AG09309 (cell line): ENCODE results near the gene MICAL3.

ENCODE experiments used
- DNase-seq: peaks from one replicate; pipeline ENCODE4 v3.0.0-alpha.2; 2010; ENCODE audit warnings: low read depth
- H3K4me3 ChIP-seq: 2 replicates; pipeline ENCODE4 v1.5.1; 2011; ENCODE audit warnings: mild to moderate bottlenecking, low read depth, low read length, moderate library complexity; ENCODE audit not compliant: control insufficient read depth
- CTCF ChIP-seq: IDR thresholded peaks from 2 replicates; pipeline ENCODE4 v1.5.1; 2011; ENCODE audit warnings: mild to moderate bottlenecking, low read depth, low read length, inconsistent platforms; ENCODE audit not compliant: insufficient read depth, control insufficient read depth; ENCODE audit errors: missing control alignments

Gene MICAL3

DNA sequence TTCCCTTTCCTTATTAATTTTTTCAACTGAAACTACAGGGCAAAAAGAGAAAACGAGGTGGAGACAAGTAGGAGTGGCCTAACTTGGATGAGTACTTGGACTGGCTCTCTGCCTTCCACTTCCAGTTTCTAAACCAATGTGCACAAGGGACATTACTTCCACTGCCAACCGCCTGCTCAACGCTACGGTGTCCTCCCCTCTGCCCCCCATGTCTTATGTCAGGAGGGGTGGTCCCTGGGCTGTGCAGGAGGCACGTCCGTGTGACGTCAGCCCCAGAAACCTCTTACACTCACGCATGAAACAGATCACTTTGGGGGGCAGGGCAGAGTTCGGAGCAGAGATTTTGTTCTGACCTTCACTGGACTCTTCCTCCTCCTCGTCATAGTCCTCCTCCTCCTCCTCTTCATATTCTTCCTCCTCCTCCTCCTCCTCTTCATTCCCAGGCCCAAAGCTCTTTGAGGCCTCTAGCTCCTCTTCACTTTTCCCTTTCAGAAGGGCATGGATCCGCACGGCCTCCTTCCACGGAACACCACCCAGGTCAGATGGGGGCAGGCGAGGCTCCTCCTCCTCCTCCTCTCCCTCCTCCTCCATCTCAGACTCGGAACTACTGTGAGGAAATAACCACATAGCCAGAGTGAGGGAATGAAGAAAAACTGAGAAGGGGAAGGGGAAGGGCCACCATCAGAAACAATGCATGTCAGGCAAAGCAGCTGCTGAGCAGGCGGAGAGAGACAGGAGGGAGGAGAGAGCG, 192.7 kb downstream of the MICAL3 start:
- TF ChIP-seq CTCF = no peak
- no peak for DNase-seq
- no peak overlapping the region for H3K4me3 ChIP-seq

DNA sequence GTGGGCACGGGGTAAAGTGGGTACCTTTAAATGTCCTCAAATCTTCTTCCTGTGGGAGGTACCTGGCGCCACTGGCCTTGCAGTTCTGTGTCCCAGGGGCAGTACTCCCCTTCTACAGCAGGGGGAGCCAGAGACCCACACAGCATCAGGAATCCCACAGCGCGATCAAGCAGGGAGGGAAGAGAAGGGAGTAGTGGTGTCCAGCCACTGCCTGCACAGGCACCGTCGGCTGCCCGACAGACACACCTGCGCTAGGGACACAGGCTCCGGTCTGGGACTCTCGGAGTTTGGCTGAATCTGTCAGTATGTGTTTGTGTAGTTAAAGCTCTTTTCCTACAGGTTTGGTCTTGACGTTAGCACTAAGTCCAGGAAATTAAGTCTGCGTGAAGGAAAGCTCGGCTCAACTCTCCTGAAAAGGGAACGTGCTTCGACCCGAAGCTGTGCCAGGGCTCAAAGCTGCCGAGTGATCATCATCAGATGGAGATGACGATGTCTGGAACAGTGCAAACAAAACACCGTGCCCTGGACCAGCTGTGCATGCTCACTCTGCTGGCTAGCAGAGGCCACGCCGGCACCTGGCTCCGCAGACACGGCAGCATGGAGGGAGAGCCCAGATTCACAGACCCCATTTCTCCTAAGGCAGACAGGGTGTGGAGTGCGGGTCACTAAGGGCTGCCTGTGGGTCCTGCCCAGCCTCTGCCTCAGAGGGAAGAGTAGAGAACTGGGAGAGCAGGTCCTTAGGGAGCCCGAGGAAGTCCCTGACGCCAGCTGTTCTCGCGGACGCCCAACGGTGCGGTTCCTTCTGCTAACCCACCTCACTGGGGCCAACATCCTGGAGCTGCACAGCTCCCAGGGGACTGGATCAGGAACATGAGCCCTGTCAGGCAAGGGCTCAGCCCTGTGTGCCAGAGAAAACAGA, 194.1 kb downstream of the MICAL3 start:
- DNase-seq = peak; percentile 35
- peak; percentile 100 for TF ChIP-seq CTCF
- H3K4me3 ChIP-seq = no peak overlapping the region

- no peak overlapping the region for H3K4me3 ChIP-seq
- no peak for DNase-seq
- no peak for TF ChIP-seq CTCF
Measured at GRCh38 chr22:17829695-17830042, 194.7 kb downstream of the MICAL3 start.

DNA sequence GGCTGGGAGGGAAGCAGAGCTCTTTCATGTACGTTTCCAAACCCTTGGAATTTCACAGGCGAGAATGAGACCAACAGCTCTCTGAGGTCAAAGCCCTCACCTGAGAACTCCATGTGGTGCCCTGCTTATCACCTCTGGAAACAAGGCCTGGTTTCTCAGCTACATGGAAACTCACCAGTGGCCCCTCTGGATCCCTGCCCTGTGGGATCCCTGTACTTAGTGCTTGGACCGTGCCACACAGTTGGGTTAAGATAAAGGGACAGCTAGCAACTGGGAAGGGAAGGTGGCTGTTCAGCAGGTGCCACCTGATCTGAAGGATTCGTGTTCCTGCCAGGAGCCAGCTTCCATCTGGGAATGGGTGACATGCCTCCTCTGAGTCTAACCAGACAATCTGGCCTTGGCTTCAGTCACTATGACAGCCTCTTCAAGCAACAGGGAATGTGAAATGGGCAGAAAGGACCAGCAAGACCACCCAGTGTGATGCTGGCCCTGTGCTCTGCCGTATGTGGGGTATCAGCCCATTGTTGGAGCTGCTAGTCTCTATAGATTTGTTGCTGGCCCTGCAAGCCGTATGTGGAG, 195.8 kb downstream of the MICAL3 start:
- no peak overlapping the region for H3K4me3 ChIP-seq
- TF ChIP-seq CTCF = no peak
- no peak for DNase-seq

DNA sequence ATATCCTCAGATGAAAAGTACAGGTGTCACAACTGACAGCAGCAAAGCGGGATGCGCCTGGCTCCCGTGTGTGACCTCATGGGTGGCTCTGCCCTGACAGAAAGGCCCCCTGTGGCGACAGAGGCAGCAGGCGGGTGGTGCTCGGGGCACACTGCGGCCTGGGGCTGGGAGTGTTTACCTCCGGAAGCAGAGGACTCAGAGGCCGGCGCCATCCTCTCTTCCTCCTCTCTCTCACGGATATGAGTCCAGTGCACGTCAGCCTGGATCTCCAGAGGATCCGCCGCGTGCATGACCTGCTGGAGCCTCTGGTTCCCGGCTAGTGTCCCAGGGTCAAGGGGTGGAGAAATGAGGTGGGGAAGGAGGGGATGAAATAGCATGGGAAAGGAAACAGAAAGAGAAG, 196.9 kb downstream of the MICAL3 start:
- no peak for TF ChIP-seq CTCF
- DNase-seq = no peak
- H3K4me3 ChIP-seq = no peak overlapping the region

- no peak for DNase-seq
- H3K4me3 ChIP-seq = no peak overlapping the region
- TF ChIP-seq CTCF = no peak
Measured at GRCh38 chr22:17825876-17826550, 198.3 kb downstream of the MICAL3 start.
